HG02884 (cell line): Measurements from ENCODE around the gene NRG3.

Source experiments
- ATAC-seq: cut with Tn5 transposase; IDR thresholded peaks from one replicate; pipeline ENCODE4 v1.9.1; 2021; ENCODE audit warnings: mild to moderate bottlenecking, moderate library complexity; ENCODE audit not compliant: unreplicated experiment

The NRG3 gene

GRCh38 chr10:82206831-82207230 lies 331.8 kb downstream of the NRG3 start:
- ATAC-seq: no peak

- ATAC-seq: no peak
These were observed 333.7 kb downstream of the NRG3 start for GRCh38 chr10:82208726-82209125.

- no peak for ATAC-seq
These were observed 335.3 kb downstream of the NRG3 start for GRCh38 chr10:82210331-82210730.

GRCh38 chr10:82211346-82211745 lies 336.4 kb downstream of the NRG3 start:
- no peak for ATAC-seq

GRCh38 chr10:82212753-82213152 lies 337.8 kb downstream of the NRG3 start:
- ATAC-seq: no peak

GRCh38 chr10:82213784-82214183 lies 338.8 kb downstream of the NRG3 start:
- ATAC-seq: no peak

- ATAC-seq: no peak
These were observed 346.1 kb downstream of the NRG3 start for GRCh38 chr10:82221056-82221455.

GRCh38 chr10:82221601-82222149 lies 346.7 kb downstream of the NRG3 start:
- no peak for ATAC-seq

GRCh38 chr10:82228701-82229100 lies 353.7 kb downstream of the NRG3 start:
- ATAC-seq: no peak

- no peak for ATAC-seq
These were observed 359.2 kb downstream of the NRG3 start for GRCh38 chr10:82234173-82234572.

- ATAC-seq: no peak
These were observed 361.2 kb downstream of the NRG3 start for GRCh38 chr10:82236084-82236731.

- no peak for ATAC-seq
These were observed 363.3 kb downstream of the NRG3 start for GRCh38 chr10:82238291-82238690.

- no peak for ATAC-seq
These were observed 365.4 kb downstream of the NRG3 start for GRCh38 chr10:82240408-82240807.

GRCh38 chr10:82242778-82243177 lies 367.8 kb downstream of the NRG3 start:
- no peak for ATAC-seq

- ATAC-seq: no peak
These were observed 370.2 kb downstream of the NRG3 start for GRCh38 chr10:82245157-82245556.

GRCh38 chr10:82245906-82246560 lies 371.0 kb downstream of the NRG3 start:
- ATAC-seq: no peak

GRCh38 chr10:82249141-82249540 lies 374.1 kb downstream of the NRG3 start:
- ATAC-seq: no peak

GRCh38 chr10:82251222-82251906 lies 376.4 kb downstream of the NRG3 start:
- no peak for ATAC-seq

- no peak for ATAC-seq
These were observed 377.1 kb downstream of the NRG3 start for GRCh38 chr10:82252081-82252480.

GRCh38 chr10:82254237-82254636 lies 379.2 kb downstream of the NRG3 start:
- no peak for ATAC-seq

GRCh38 chr10:82256275-82256674 lies 381.3 kb downstream of the NRG3 start:
- ATAC-seq: no peak

- no peak for ATAC-seq
These were observed 391.4 kb downstream of the NRG3 start for GRCh38 chr10:82266438-82266837.
